ENCODE results near the gene CDK9.

Gene CDK9

GRCh38 chr9:127771570-127772189 lies 14.2 kb upstream of the CDK9 start:
- peaks cover 11% of the 10 kb centered on the region for H3K27me3 Mint-ChIP-seq (ENCODE audit: low read depth, poor library complexity)
- peak overlapping the region; percentile 82 for H3K4me3 Mint-ChIP-seq
- H3K27ac Mint-ChIP-seq: no peak overlapping the region
- H3K4me1 Mint-ChIP-seq: peaks cover 46% of the 10 kb centered on the region
- H3K36me3 Mint-ChIP-seq (ENCODE audit: low read depth): no peaks in the 10 kb centered on the region
- H3K9me3 Mint-ChIP-seq: no peaks in the 10 kb centered on the region
- TF ChIP-seq CTCF (IDR thresholded peaks at IDR 0.05): no peak
- no peak for DNase-seq

GRCh38 chr9:127772603-127773002 lies 13.2 kb upstream of the CDK9 start:
- Mint-ChIP-seq H3K36me3 (ENCODE audit: low read depth) (no peaks in the 10 kb centered on the region), H3K4me1 (peaks cover 46% of the 10 kb centered on the region), H3K9me3 (no peaks in the 10 kb centered on the region), H3K27me3 (ENCODE audit: low read depth, poor library complexity) (peaks cover 11% of the 10 kb centered on the region), H3K4me3 (no peak overlapping the region), H3K27ac (no peak overlapping the region)
- TF ChIP-seq CTCF (IDR thresholded peaks at IDR 0.05): no peak
- DNase-seq: no peak

- DNase-seq: no peak
- Mint-ChIP-seq H3K4me1 (peaks cover 44% of the 10 kb centered on the region), H3K27me3 (ENCODE audit: low read depth, poor library complexity) (peaks cover 11% of the 10 kb centered on the region), H3K36me3 (ENCODE audit: low read depth) (no peaks in the 10 kb centered on the region), H3K4me3 (no peak overlapping the region), H3K9me3 (no peaks in the 10 kb centered on the region), H3K27ac (no peak overlapping the region)
- no peak for TF ChIP-seq CTCF (IDR thresholded peaks at IDR 0.05)
Observed at GRCh38 chr9:127773272-127773671, 12.6 kb upstream of the CDK9 start.

GRCh38 chr9:127773981-127774380 lies 11.9 kb upstream of the CDK9 start:
- H3K27ac Mint-ChIP-seq: no peak overlapping the region
- H3K9me3 Mint-ChIP-seq: no peaks in the 10 kb centered on the region
- no peak for DNase-seq
- no peak overlapping the region for H3K4me3 Mint-ChIP-seq
- H3K36me3 Mint-ChIP-seq (ENCODE audit: low read depth): no peaks in the 10 kb centered on the region
- peaks cover 11% of the 10 kb centered on the region for H3K27me3 Mint-ChIP-seq (ENCODE audit: low read depth, poor library complexity)
- H3K4me1 Mint-ChIP-seq: peaks cover 43% of the 10 kb centered on the region
- no peak for TF ChIP-seq CTCF (IDR thresholded peaks at IDR 0.05)

- H3K27me3 Mint-ChIP-seq (ENCODE audit: low read depth, poor library complexity): peaks cover 11% of the 10 kb centered on the region
- no peaks in the 10 kb centered on the region for H3K36me3 Mint-ChIP-seq (ENCODE audit: low read depth)
- no peaks in the 10 kb centered on the region for H3K9me3 Mint-ChIP-seq
- peaks cover 29% of the 10 kb centered on the region for H3K4me1 Mint-ChIP-seq
- no peak overlapping the region for H3K27ac Mint-ChIP-seq
- no peak for TF ChIP-seq CTCF (IDR thresholded peaks at IDR 0.05)
- peak; percentile 62 for DNase-seq
- no peak overlapping the region for H3K4me3 Mint-ChIP-seq
Observed at GRCh38 chr9:127776195-127776923, 9.5 kb upstream of the CDK9 start.

GRCh38 chr9:127776924-127777289 lies 8.9 kb upstream of the CDK9 start:
- Mint-ChIP-seq H3K27me3 (ENCODE audit: low read depth, poor library complexity) (peaks cover 11% of the 10 kb centered on the region), H3K27ac (no peak overlapping the region), H3K9me3 (no peaks in the 10 kb centered on the region), H3K4me1 (peaks cover 33% of the 10 kb centered on the region), H3K4me3 (no peak overlapping the region), H3K36me3 (ENCODE audit: low read depth) (no peaks in the 10 kb centered on the region)
- DNase-seq: no peak
- TF ChIP-seq CTCF (IDR thresholded peaks at IDR 0.05): no peak

Measured in nephron progenitor cell (in vitro differentiated cells).